Natural killer cell treated with Interleukin-12 subunit alpha and Interleukin-12 subunit beta and Interleukin-15 and Interleukin-18, amount 100 ng/mL, for 72 hours (primary cell): ENCODE data around the gene KRTAP10-6. TPM values are rescaled to one million over a fixed set of nuclear protein-coding genes. Genes with fewer than 3 reads are reported as not detected.
A peak's percentile ranks its signal among the peaks of the same experiment; 100 is the strongest.
"Not testable (repeated sequence)": the region's sequence is repeated elsewhere in the genome, so short reads cannot be mapped to it uniquely, and the experiment has no call there.

Source experiments
- ATAC-seq, 2 donors: fragments of 150-1000 bp; cut with Tn5 transposase in 1 of 2; sonication (Bioruptor Pico), chemical (Tn5 transposase) in 1 of 2; 2 replicates each; pipeline ENCODE4 v1.10.0; 2021
- DNase-seq: peaks from one replicate; pipeline ENCODE4 v3.0.0; 2022; ENCODE audit warnings: low spot score
- H3K27ac Mint-ChIP-seq, 2 donors: 1 replicate in 1 of 2; 2 replicates in 1 of 2; pipeline ENCODE4 v1.8.0; 2022; ENCODE audit warnings: mixed read lengths in 2 of 2, mild to moderate bottlenecking in 1 of 2, moderate library complexity in 1 of 2
- H3K27me3 Mint-ChIP-seq, 2 donors: 1 replicate in 1 of 2; 2 replicates in 1 of 2; pipeline ENCODE4 v1.8.0; 2022; ENCODE audit warnings: mixed read lengths in 2 of 2
- H3K36me3 Mint-ChIP-seq: one replicate; pipeline ENCODE4 v1.8.0; 2022; ENCODE audit warnings: mixed read lengths
- H3K4me1 Mint-ChIP-seq, 2 donors: 1 replicate in 1 of 2; 2 replicates in 1 of 2; pipeline ENCODE4 v1.8.0; 2022; ENCODE audit warnings: low read depth in 2 of 2, mixed read lengths in 2 of 2, mild to moderate bottlenecking in 1 of 2
- H3K4me3 Mint-ChIP-seq: one replicate; pipeline ENCODE4 v1.8.0; 2022; ENCODE audit warnings: mixed read lengths
- H3K9me3 Mint-ChIP-seq: 2 replicates; pipeline ENCODE4 v1.8.0; 2022; ENCODE audit warnings: mixed read lengths
- total RNA-seq, 2 donors: library from RNA; stranded (reverse); gene quantifications; one replicate each; pipeline ENCODE4 v1.2.3, GENCODE V29; 2022

The KRTAP10-6 gene
- total RNA-seq, 2 donors from 2014 or later, result not detected

GRCh38 chr21:44613386-44614155, 21.3 kb upstream of the KRTAP10-6 start:
- H3K27ac Mint-ChIP-seq, result no peak overlapping the region
- H3K9me3 Mint-ChIP-seq, result peaks cover 17% of the 10 kb centered on the region
- DNase-seq, result no peak
- peaks cover 4 to 18% of the 10 kb centered on the region in 2 donors for H3K4me1 Mint-ChIP-seq
- H3K27me3 Mint-ChIP-seq, result peaks cover 0 to 9% of the 10 kb centered on the region in 2 donors
- H3K36me3 Mint-ChIP-seq, result peaks cover 22% of the 10 kb centered on the region
- H3K4me3 Mint-ChIP-seq, result no peak overlapping the region
- peak in 1 of 2 donors; percentile 32 for ATAC-seq

DNA sequence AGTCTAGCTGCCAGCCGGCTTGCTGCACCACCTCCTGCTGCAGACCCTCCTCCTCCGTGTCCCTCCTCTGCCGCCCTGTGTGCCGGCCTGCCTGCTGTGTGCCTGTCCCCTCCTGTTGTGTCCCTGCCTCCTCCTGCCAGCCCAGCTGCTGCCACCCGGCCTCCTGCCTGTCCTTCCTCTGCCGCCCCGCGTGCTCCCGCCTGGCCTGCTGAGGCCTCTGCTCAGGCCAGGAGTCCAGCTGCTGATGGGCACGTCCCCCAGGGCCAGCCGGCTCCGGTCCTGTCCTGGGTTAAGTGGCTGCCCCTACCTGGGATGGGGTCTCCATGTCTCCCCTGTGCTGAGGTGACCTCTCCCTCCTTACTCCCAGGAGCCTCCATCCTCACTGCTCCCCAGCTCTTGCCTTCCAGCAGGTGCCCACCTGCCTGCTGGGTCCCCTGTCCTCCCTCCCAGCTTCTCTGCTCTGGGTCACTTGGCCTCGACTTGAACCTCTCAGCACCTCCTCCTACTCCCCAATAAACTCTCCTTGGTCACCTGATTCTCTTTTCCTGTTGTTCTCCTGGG, 20.4 kb upstream of the KRTAP10-6 start:
- H3K9me3 Mint-ChIP-seq, result peaks cover 17% of the 10 kb centered on the region
- no peak for DNase-seq
- no peak overlapping the region for H3K27ac Mint-ChIP-seq

DNA sequence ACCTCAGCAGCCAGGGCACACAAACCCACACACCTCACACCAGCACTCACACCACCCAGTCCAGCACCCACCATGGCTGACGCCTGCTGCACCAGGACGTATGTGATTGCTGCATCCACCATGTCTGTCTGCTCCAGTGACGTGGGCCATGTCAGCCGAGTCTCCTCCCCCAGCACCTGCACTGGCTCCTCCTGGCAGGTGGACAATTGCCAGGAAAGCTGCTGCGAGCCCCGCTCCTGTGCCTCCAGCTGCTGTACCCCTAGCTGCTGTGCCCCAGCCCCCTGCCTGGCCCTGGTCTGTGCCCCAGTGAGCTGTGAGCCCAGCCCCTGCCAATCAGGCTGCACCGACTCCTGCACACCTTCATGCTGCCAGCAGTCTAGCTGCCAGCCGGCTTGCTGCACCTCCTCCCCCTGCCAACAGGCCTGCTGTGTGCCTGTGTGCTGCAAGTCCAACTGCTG, 19.8 kb upstream of the KRTAP10-6 start, which contains the start of gene KRTAP10-8:
KRTAP10-8 (plus strand) TSS at position 51 of the 458 bp plus-strand sequence; CDS start at position 73, 22 bp downstream.
- Mint-ChIP-seq H3K27ac (no peak within 1 kb of the TSS), H3K4me3 (no peak within 1 kb of the TSS), H3K27me3 (peaks cover 5 to 12% of the 10 kb centered on the region in 2 donors), H3K4me1 (peaks cover 0 to 10% of the 10 kb centered on the region in 2 donors), H3K36me3 (peaks cover 22% of the 10 kb centered on the region), H3K9me3 (peaks cover 17% of the 10 kb centered on the region)
- DNase-seq (no peak), ATAC-seq (no peak)

More for the DNA sequence above, 20.4 kb upstream of the KRTAP10-6 start:
- Mint-ChIP-seq H3K4me1 (peaks cover 0 to 12% of the 10 kb centered on the region in 2 donors), H3K4me3 (no peak overlapping the region), H3K27me3 (peaks cover under 1 to 10% of the 10 kb centered on the region in 2 donors), H3K36me3 (peaks cover 22% of the 10 kb centered on the region)
- ATAC-seq, result no peak

GRCh38 chr21:44611551-44611950, 19.2 kb upstream of the KRTAP10-6 start:
- DNase-seq (no peak), ATAC-seq (no peak)
- Mint-ChIP-seq H3K36me3 (peaks cover 22% of the 10 kb centered on the region), H3K27ac (no peak overlapping the region), H3K4me1 (peaks cover 0 to 8% of the 10 kb centered on the region in 2 donors), H3K9me3 (peaks cover 17% of the 10 kb centered on the region), H3K27me3 (peaks cover 5 to 13% of the 10 kb centered on the region in 2 donors), H3K4me3 (no peak overlapping the region)

DNA sequence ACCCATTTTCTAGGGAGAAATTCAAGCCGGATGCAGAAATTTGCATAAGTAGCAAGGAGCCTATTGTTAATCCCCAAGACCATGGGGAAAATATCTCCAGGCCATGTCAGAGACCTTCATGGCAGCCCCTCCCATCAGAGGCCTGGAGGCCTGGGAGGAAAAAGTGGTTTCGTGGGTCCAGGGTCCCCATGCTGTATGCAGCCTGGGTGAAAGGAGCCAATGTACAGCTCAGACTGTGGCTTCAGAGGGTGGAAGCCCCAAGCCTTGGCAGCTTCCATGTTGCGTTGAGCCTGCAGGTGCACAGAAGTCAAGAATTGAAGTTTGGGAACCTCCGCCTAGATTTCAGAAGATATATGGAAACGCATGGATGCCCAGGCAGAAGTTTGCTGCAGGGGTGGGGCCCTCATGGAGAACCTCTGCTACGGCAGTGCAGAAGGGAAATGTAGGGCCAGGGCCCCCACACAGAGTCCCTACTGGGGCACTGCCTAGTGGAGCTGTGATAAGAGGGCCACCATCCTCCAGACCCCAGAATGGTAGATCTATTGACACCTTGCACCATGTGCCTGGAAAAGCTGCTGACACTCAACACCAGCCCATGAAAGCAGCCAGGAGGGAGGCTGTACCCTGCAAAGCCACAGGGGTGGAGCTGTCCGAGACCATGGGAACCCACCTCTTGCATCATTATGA, 18.0 kb upstream of the KRTAP10-6 start:
- H3K4me3 Mint-ChIP-seq, H3K4me1 Mint-ChIP-seq, DNase-seq, ATAC-seq, H3K27ac Mint-ChIP-seq: not testable (repeated sequence)
- Mint-ChIP-seq H3K36me3 (peaks cover 22% of the 10 kb centered on the region), H3K27me3 (peaks cover 11 to 17% of the 10 kb centered on the region in 2 donors), H3K9me3 (peaks cover 17% of the 10 kb centered on the region)

DNA sequence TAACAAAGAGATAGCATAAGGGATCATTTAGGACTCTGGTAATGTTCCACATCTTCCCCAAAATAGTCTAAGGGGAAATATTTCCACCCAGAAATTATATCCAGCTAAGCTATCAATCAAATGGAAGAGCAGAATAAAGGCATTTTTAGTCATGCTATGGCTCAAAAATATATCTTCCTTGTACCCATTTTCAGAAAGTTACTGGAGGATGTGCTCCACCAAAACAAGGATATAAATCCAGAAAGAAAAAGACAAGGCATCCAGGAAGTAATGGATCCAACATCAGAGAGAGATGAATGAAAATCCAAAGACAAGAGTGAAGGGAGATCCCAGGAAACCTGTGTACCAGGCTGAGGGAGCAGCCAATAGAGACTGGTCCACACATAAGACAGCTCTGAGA, 16.9 kb upstream of the KRTAP10-6 start:
- Mint-ChIP-seq H3K4me3 (no peak overlapping the region), H3K4me1 (peaks cover 0 to 4% of the 10 kb centered on the region in 2 donors), H3K27me3 (peaks cover 18 to 21% of the 10 kb centered on the region in 2 donors), H3K27ac (no peak overlapping the region), H3K9me3 (peaks cover 17% of the 10 kb centered on the region), H3K36me3 (peaks cover 22% of the 10 kb centered on the region)
- DNase-seq, result no peak
- no peak for ATAC-seq

DNA sequence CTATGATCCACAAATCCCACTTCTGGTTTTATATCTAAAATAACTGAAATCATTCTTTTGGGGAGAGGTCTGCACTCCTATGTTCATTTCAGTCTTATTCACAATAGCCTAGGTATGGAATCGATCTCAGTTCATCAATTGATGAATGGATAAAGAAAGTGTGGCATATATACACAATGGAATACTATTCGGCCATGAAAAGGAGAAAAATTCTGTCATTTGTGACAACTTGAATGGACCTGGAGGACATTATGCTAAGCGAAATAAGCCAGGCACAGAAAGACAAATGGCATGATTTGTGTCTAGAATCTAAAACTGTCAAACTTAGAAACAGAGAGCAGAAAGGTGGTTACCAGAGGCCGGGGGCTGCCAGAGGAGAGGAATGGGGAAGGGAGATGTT, 14.2 kb upstream of the KRTAP10-6 start:
- Mint-ChIP-seq H3K27me3 (peaks cover 18 to 22% of the 10 kb centered on the region in 2 donors), H3K36me3 (peaks cover 21% of the 10 kb centered on the region), H3K9me3 (peaks cover 17% of the 10 kb centered on the region), H3K4me3 (no peak overlapping the region), H3K4me1 (no peaks in the 10 kb centered on the region), H3K27ac (no peak overlapping the region)
- DNase-seq (no peak), ATAC-seq (no peak)

- no peak overlapping the region for H3K27ac Mint-ChIP-seq
- H3K4me3 Mint-ChIP-seq, result no peak overlapping the region
- peaks cover 3% of the 10 kb centered on the region for H3K36me3 Mint-ChIP-seq
- H3K4me1 Mint-ChIP-seq, result no peaks in the 10 kb centered on the region
- H3K27me3 Mint-ChIP-seq, result peaks cover 18 to 20% of the 10 kb centered on the region in 2 donors
- DNase-seq (no peak), ATAC-seq (no peak)
- peaks cover 2% of the 10 kb centered on the region for H3K9me3 Mint-ChIP-seq
Observed at GRCh38 chr21:44603911-44604310, 11.6 kb upstream of the KRTAP10-6 start.

DNA sequence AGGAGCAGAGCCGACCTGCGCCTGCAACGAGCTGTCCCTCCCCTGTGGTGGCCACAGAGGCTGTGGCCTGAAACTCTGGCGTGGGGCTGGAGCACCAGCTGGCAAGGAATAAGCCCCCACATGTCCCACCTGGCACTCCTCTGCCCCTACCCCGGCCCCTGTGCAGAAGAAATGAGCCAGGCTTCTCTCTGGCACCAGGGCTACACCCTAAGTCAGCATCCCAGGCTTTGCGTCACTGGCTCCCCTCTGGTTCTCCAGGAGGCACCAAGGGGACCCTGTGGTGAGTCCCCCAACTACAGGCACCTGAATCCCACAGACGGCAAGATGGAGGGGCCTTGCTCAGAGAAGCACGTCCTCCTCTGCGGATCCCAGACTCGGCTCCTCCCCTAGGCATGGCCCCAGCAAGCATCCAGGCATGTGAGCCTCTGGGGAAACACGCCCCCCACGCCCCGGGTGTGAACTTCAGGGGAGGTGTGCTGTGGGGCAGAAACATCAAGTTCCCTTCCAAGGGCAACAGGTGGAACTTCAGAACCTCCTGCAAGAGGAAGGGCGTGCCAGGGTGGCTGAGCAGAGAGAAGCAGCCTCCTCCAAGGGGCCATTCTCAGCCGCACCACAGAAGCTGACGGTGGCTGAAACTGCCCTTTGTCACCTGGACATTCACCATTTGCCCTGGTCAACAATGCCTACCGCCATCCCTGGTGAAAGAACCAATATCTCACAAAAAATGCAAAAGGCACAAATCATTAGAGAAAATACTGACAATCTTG, 11.0 kb upstream of the KRTAP10-6 start:
- H3K9me3 Mint-ChIP-seq, result no peaks in the 10 kb centered on the region
- no peak for DNase-seq
- no peak overlapping the region for H3K27ac Mint-ChIP-seq
- no peak overlapping the region for H3K4me3 Mint-ChIP-seq
- no peaks in the 10 kb centered on the region for H3K4me1 Mint-ChIP-seq
- no peak for ATAC-seq
- peaks cover 20 to 23% of the 10 kb centered on the region in 2 donors for H3K27me3 Mint-ChIP-seq
- no peaks in the 10 kb centered on the region for H3K36me3 Mint-ChIP-seq

- no peak for ATAC-seq
- Mint-ChIP-seq H3K9me3 (no peaks in the 10 kb centered on the region), H3K36me3 (no peaks in the 10 kb centered on the region), H3K4me3 (no peak overlapping the region), H3K27me3 (peaks cover 23 to 25% of the 10 kb centered on the region in 2 donors), H3K4me1 (no peaks in the 10 kb centered on the region), H3K27ac (no peak overlapping the region)
- no peak for DNase-seq
Observed at GRCh38 chr21:44602463-44602850, 10.2 kb upstream of the KRTAP10-6 start.

- DNase-seq, result no peak
- Mint-ChIP-seq H3K36me3 (no peaks in the 10 kb centered on the region), H3K9me3 (no peaks in the 10 kb centered on the region), H3K27ac (no peak overlapping the region), H3K4me1 (no peaks in the 10 kb centered on the region), H3K27me3 (peaks cover 22 to 25% of the 10 kb centered on the region in 2 donors), H3K4me3 (no peak overlapping the region)
- no peak for ATAC-seq
Observed at GRCh38 chr21:44601596-44602462, 9.5 kb upstream of the KRTAP10-6 start.

DNA sequence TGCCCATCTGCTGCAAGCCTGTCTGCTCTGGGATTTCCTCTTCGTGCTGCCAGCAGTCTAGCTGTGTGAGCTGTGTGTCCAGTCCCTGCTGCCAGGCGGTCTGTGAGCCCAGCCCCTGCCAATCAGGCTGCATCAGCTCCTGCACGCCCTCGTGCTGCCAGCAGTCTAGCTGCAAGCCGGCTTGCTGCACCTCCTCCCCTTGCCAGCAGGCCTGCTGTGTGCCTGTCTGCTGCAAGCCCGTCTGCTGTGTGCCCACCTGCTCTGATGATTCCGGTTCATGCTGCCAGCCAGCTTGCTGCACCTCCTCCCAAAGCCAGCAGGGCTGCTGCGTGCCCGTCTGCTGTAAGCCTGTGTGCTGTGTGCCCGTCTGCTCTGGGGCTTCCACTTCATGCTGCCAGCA, 8.8 kb upstream of the KRTAP10-6 start:
- H3K27ac Mint-ChIP-seq, H3K9me3 Mint-ChIP-seq, H3K4me1 Mint-ChIP-seq, H3K36me3 Mint-ChIP-seq, H3K4me3 Mint-ChIP-seq, ATAC-seq, DNase-seq: not testable (repeated sequence)
- H3K27me3 Mint-ChIP-seq, result peaks cover 22% of the 10 kb centered on the region in 2 donors
